HepG2 (cell line): Measurements from ENCODE around the gene TBX21. TPM values are rescaled to one million over a fixed set of nuclear protein-coding genes. Genes with fewer than 3 reads are reported as not detected.
A peak's percentile ranks its signal among the peaks of the same experiment; 100 is the strongest.

ENCODE experiments used
- CBX5 ChIP-seq: sonication (generic); formaldehyde crosslinking; IDR thresholded peaks from 2 replicates; pipeline ENCODE4 v1.4.0; 2020; ENCODE audit warnings: missing genetic modification reagents, borderline replicate concordance
- CREB3 ChIP-seq: sonication (generic); formaldehyde crosslinking; IDR thresholded peaks from 2 replicates; pipeline ENCODE4 v1.5.0; 2020; ENCODE audit warnings: missing genetic modification reagents
- ESRRA ChIP-seq: sonication (generic); formaldehyde crosslinking; IDR thresholded peaks from 2 replicates; pipeline ENCODE4 v1.5.1; 2020; ENCODE audit warnings: mild to moderate bottlenecking, low read depth, missing genetic modification reagents
- IKZF1 ChIP-seq: fragments of 450-650 bp; IDR thresholded peaks from 2 replicates; pipeline ENCODE4 v1.7.1; 2016
- NCOR1 ChIP-seq: fragments of 200-600 bp; sonication (generic); IDR thresholded peaks from 2 replicates; pipeline ENCODE4 v1.7.0; 2017; ENCODE audit warnings: antibody characterized with exemption, low read length, borderline replicate concordance
- RAD21 ChIP-seq: fragments of 450-650 bp; formaldehyde crosslinking; IDR thresholded peaks from 2 replicates; pipeline ENCODE4 v1.5.0; 2020; ENCODE audit warnings: mild to moderate bottlenecking
- RELA ChIP-seq: sonication (generic); formaldehyde crosslinking; IDR thresholded peaks from 2 replicates; pipeline ENCODE4 v1.4.0; 2020; ENCODE audit warnings: missing genetic modification reagents
- SCMH1 ChIP-seq: sonication (generic); formaldehyde crosslinking; IDR thresholded peaks from 2 replicates; pipeline ENCODE4 v1.9.0; 2021; ENCODE audit warnings: missing genetic modification reagents, mild to moderate bottlenecking, borderline replicate concordance
- SIX1 ChIP-seq: sonication (generic); formaldehyde crosslinking; IDR thresholded peaks from 2 replicates; pipeline ENCODE4 v1.4.0; 2020; ENCODE audit warnings: missing genetic modification reagents, borderline replicate concordance
- SKI ChIP-seq: fragments of 450-650 bp; IDR thresholded peaks from one replicate; pipeline ENCODE4 v1.6.1; 2018; ENCODE audit warnings: mild to moderate bottlenecking; ENCODE audit not compliant: partially characterized antibody
- TCF7L2 ChIP-seq: IDR thresholded peaks from 2 replicates; pipeline ENCODE4 v1.6.1; 2011; ENCODE audit warnings: mild to moderate bottlenecking, low read depth, low read length, moderate library complexity
- THAP8 ChIP-seq: sonication (generic); formaldehyde crosslinking; IDR thresholded peaks from 2 replicates; pipeline ENCODE4 v1.5.1; 2020; ENCODE audit warnings: missing genetic modification reagents, mild to moderate bottlenecking, borderline replicate concordance
- USF2 ChIP-seq, 2 experiments: sonication (generic) in 1 of 2; formaldehyde crosslinking in 1 of 2; IDR thresholded peaks; 2 replicates each; pipeline versions ENCODE4 v1.5.1 to v1.6.1; 2011 to 2020; ENCODE audit warnings: borderline replicate concordance in 1 of 2, low read depth in 1 of 2, low read length in 1 of 2, mild to moderate bottlenecking in 1 of 2, missing genetic modification reagents in 1 of 2, moderate library complexity in 1 of 2
- ZEB1 ChIP-seq: IDR thresholded peaks from 2 replicates; pipeline ENCODE4 v1.6.1; 2012; ENCODE audit warnings: mild to moderate bottlenecking, low read depth, inconsistent platforms; ENCODE audit not compliant: insufficient replicate concordance
- ZNF20 ChIP-seq: sonication (generic); formaldehyde crosslinking; IDR thresholded peaks from 2 replicates; pipeline ENCODE4 v1.4.0; 2020; ENCODE audit warnings: mild to moderate bottlenecking, moderate library complexity, missing genetic modification reagents
- ZNF317 ChIP-seq: sonication (generic); formaldehyde crosslinking; IDR thresholded peaks from 2 replicates; pipeline ENCODE4 v1.5.0; 2020; ENCODE audit warnings: mild to moderate bottlenecking, missing genetic modification reagents
- ZNF337 ChIP-seq: sonication (generic); formaldehyde crosslinking; IDR thresholded peaks from 2 replicates; pipeline ENCODE4 v1.5.1; 2020; ENCODE audit warnings: missing genetic modification reagents, low read depth, mild to moderate bottlenecking, borderline replicate concordance
- ZNF546 ChIP-seq: sonication (generic); formaldehyde crosslinking; conservative IDR thresholded peaks from 2 replicates; pipeline ENCODE4 v1.8.1; 2023; ENCODE audit warnings: mild to moderate bottlenecking, missing genetic modification reagents
- polyA plus RNA-seq, 8 experiments: library from polyadenylated mRNA; depleted of rRNA in 3 of 8; stranded (reverse) in 7 of 8; unstranded in 1 of 8; fragments of >200 nt; fragmentation: Illumina TruSeq in 4 of 8; extraction: Trizol in 4 of 8; gene quantifications; 2 replicates each; pipeline versions ENCODE4 v1.2.1 to v1.2.3, GENCODE V29; 2011 to 2016; ENCODE audit warnings: low read depth in 4 of 8, missing spikeins in 1 of 8, mixed read lengths in 1 of 8; ENCODE audit not compliant: insufficient read depth in 1 of 8
- total RNA-seq, 5 experiments: library from RNA; depleted of rRNA; stranded (reverse); fragments of >200 nt; fragmentation: Illumina TruSeq; extraction: Trizol; gene quantifications; 2 replicates each; pipeline ENCODE4 v1.2.3, GENCODE V29; 2016; ENCODE audit warnings: low read depth in 1 of 5
- TF ChIP-seq, protein P1 (sequence below): sonication (generic); formaldehyde crosslinking; IDR thresholded peaks from 2 replicates; pipeline ENCODE4 v1.8.0; 2022; ENCODE audit warnings: mild to moderate bottlenecking, missing genetic modification reagents, moderate library complexity
- TF ChIP-seq, protein P2 (sequence below): sonication (generic); formaldehyde crosslinking; IDR thresholded peaks from 2 replicates; pipeline ENCODE4 v1.5.0; 2020; ENCODE audit warnings: mild to moderate bottlenecking, missing genetic modification reagents

TBX21 gene
- total and polyA plus RNA-seq, 2 of the 13 experiments (the other 11 are each of a cell fraction or from before 2014, with no cell fraction given), result not detected

DNA sequence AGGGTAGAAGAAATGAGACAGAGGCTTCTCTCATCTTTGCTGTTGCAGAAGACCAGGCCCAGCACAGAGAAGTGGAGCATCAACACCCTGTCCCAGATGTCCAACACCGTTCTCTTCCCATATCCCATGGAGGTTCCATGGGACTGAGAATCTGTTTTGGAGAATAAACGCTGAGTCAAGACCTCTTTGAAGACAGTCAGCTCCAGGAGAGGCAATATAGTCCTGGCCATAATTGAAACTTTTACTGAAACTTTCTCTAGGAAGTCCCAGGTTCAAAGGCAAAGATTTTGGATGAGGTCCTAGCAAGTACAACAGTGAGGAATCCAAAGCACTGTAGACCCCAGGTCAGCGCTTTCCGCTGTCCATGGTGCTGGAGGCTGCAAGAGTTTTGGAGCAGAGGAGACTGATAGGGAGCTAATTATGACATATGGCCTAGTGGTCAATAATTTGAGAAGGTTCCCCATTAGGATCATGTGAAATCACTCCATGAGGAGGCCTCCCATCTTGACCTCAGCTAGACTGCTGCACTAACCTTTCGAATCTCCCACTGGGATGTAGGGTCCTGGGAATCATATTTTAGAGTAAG, 52.6 kb downstream of the TBX21 start (continued):
- TF ChIP-seq RELA (CRISPR knock-in tag) (no peak), ZNF317 (CRISPR knock-in tag) (no peak), ZEB1 (no peak), ZNF337 (no peak), CBX5 (CRISPR knock-in tag) (0 out of 2 replicates have a peak, but pooled peaks have one; percentile 37), THAP8 (no peak), IKZF1 (no peak), ESRRA (no peak), RAD21 (no peak), CREB3 (CRISPR knock-in tag) (no peak), NCOR1 (no peak), ZNF20 (CRISPR knock-in tag) (0 out of 2 replicates have a peak, but pooled peaks have one; percentile 52), ZNF546 (CRISPR knock-in tag) (peak; percentile 79; the same call in 1 of the 2 replicates), USF2 (IDR thresholded peaks at IDR 0.05; ENCODE audit: low read depth, low read length) (no peak), USF2 (CRISPR knock-in tag; IDR thresholded peaks at IDR 0.05; ENCODE audit: borderline replicate concordance) (no peak), SIX1 (CRISPR knock-in tag) (no peak), TCF7L2 (no peak), SKI (no peak), SCMH1 (CRISPR knock-in tag) (no peak)
- TF ChIP-seq, protein P1, sequence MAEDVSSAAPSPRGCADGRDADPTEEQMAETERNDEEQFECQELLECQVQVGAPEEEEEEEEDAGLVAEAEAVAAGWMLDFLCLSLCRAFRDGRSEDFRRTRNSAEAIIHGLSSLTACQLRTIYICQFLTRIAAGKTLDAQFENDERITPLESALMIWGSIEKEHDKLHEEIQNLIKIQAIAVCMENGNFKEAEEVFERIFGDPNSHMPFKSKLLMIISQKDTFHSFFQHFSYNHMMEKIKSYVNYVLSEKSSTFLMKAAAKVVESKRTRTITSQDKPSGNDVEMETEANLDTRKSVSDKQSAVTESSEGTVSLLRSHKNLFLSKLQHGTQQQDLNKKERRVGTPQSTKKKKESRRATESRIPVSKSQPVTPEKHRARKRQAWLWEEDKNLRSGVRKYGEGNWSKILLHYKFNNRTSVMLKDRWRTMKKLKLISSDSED (CRISPR knock-in tag), result no peak
- TF ChIP-seq, protein P2, sequence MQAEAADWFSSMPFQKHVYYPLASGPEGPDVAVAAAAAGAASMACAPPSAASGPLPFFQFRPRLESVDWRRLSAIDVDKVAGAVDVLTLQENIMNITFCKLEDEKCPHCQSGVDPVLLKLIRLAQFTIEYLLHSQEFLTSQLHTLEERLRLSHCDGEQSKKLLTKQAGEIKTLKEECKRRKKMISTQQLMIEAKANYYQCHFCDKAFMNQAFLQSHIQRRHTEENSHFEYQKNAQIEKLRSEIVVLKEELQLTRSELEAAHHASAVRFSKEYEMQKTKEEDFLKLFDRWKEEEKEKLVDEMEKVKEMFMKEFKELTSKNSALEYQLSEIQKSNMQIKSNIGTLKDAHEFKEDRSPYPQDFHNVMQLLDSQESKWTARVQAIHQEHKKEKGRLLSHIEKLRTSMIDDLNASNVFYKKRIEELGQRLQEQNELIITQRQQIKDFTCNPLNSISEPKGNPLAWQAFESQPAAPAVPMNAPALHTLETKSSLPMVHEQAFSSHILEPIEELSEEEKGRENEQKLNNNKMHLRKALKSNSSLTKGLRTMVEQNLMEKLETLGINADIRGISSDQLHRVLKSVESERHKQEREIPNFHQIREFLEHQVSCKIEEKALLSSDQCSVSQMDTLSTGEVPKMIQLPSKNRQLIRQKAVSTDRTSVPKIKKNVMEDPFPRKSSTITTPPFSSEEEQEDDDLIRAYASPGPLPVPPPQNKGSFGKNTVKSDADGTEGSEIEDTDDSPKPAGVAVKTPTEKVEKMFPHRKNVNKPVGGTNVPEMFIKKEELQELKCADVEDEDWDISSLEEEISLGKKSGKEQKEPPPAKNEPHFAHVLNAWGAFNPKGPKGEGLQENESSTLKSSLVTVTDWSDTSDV (CRISPR knock-in tag), result no peak
